Central memory CD4-positive, alpha-beta T cell (primary cell): ENCODE results near the gene IL1RAPL1.

Source experiments
- DNase-seq: peaks from one replicate; pipeline ENCODE4 v3.0.0; 2022

The IL1RAPL1 gene

DNA sequence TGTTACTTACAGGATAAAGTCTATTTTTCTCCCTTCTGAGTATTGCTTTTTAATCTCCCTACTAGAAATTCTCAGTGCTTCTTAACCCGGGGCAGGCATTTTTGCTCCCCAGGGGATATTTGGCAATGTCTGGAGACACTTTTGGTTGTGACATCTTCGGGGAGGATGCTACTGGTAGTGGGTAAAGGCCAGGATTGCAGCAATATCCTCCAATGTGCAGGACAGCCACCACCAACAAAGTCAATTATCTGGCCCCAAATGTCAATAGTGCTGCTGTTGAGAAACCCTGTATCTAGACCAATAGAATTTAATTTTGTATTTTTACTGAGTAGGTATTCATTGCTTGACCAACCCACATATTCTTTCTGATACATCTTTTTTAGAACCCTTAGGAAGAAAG, 958.6 kb downstream of the IL1RAPL1 start:
- DNase-seq: no peak

DNA sequence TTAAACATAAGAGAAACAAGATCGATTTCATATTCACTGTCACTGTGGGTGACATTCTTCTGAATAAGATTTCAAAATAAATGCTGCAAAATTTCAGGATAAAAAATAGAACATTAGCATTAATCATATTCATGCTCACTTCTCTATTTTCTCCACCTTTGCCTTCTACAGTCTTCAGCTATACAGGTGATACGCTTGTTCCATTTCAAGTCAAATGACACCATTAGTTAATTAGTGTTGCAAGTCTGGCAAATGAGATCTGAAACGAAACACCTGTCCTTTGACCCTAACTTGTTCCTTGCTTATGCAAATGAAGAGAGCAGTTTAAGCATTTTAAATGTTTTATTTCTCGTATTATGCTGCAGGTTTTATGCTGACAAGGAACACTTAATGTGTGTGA, 960.6 kb downstream of the IL1RAPL1 start:
- DNase-seq: no peak

- no peak for DNase-seq
These were observed 966.3 kb downstream of the IL1RAPL1 start for GRCh38 chrX:29553542-29553941.

GRCh38 chrX:29555465-29556091, 968.3 kb downstream of the IL1RAPL1 start:
- DNase-seq: no peak

DNA sequence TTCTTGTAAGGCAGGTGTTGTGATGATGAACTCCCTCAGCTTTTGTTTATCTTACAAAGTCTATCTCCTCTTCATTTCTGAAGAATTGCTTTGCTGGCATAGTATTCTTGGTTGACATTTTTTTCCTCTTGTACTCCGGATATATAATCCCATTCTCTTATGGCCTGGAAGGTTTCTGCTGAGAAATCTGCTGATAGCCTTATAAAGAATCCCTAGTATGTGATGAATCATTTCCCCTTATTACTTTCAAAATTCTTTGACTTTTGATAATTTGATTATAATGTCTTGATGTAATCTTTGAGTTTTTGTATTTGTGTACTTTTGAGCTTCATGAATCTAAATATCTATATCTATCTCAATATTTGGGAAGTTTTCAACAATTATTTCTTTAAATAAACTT, 972.8 kb downstream of the IL1RAPL1 start:
- DNase-seq: no peak

DNA sequence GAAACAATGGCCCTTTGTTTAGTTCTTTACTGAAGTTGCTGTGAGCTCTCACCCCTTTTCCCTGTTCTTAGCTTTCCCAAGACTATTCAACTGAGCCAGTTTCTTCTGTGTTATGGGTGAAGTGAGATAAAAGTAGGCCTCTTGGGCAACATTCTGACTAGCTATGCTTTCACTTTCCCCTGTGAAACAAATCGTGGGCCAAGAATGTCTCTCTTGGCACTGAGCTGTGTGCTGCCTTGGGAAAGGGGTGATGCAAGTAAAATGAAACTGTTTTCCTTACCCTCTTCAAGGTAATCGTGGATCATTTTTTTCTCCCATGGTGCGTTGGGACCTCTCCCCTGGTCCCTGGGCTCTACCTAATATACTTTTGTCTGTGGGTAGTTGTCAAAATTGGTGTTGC, 974.2 kb downstream of the IL1RAPL1 start:
- DNase-seq: no peak

DNA sequence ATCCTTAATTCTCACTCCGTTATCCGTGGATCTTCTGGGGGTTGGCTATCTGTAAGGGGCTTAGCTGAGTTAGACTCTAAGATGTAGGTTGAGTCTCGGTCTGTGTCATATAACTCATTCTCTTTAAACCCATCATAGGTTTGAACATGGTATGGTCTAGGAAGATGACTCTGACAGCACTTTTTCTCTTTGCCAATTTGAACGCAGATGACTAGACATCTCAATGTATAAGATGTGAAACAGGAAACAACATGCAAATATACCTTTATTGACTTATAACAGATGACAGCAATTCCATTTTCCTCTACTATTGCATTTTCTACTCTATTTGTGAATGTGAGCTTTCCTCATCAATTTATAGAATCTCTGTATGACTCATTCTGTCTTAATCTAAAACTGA, 993.3 kb downstream of the IL1RAPL1 start:
- DNase-seq: no peak

DNA sequence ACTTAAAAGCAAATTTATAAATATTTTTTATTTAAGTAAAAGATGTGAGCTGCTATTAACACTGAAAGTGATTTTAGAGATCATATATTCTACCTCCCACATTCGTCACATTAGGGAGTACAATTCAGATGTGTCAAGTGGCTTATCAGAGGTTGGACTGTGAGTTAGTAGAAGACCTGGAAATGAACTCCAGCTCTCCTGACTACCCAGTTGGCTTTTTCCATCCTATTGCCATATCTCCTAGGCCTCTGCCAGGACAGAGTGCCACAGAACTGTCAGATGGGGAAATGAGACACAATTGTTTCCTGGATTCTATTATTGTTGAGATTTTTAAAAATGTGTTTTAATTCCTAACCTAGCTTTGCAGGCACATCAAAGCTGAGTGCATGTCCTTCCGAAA, 994.0 kb downstream of the IL1RAPL1 start:
- DNase-seq: no peak

GRCh38 chrX:29587107-29587506, 999.9 kb downstream of the IL1RAPL1 start:
- no peak for DNase-seq

- no peak for DNase-seq
These were observed 1003.7 kb downstream of the IL1RAPL1 start for GRCh38 chrX:29590921-29591320.

DNA sequence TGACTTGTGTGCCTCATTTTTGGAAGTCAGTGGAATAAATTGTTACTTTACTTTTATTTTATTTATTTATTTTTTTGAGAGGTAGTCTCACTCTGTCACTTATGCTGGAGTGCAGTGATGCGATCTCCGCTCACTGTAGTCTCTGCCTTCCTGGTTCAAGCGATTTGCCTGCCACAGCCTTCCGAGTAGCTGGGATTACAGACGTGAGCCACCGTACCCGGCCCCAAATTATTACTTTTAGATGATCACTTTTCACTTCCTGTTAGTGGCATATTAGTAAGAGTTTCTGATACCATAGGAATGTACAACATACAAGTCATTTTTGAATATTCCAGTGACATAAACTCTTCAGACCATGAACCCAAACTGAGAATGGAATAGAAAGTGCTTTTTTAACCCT, 1017.1 kb downstream of the IL1RAPL1 start:
- no peak for DNase-seq

GRCh38 chrX:29617276-29617675, 1030.0 kb downstream of the IL1RAPL1 start:
- no peak for DNase-seq

DNA sequence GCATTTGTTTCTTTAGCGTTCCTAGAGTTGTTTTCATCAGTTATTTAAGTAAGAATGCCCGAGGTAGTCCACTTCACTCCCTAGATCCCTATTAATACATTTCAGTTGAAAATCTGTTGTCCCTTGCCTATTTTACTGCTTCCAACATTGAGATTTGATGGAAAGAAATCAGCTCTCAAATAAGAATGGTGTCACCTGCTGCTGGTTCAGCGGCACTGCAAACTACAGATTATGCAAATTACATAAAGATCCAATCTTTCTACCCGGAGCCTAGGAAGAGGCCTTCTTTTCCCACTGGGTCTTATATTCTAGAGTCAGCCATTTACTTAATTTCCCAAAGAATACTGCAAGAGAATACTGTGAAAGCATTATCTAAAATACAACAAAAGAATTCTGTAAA, 1030.5 kb downstream of the IL1RAPL1 start:
- no peak for DNase-seq

- DNase-seq: no peak
These were observed 1040.6 kb downstream of the IL1RAPL1 start for GRCh38 chrX:29627833-29628232.

DNA sequence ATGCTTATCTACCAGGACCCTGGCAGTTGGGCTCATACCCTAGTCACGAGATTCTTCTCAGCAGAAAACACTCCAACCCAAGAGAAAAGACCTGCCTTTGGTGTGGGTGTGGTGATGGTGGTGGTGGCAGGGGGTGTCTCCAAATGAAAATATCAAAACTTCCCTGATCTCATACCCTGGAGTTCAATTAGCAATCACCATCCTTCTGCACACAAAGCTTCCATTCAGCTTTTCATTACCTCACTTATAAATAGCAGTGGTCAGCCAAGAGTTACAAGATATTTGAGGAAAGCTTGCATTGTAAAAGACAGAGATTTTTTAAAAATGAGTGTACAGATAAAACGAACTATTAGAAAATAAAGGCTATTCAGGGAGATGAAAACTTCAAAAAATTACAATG, 1047.3 kb downstream of the IL1RAPL1 start:
- no peak for DNase-seq

DNA sequence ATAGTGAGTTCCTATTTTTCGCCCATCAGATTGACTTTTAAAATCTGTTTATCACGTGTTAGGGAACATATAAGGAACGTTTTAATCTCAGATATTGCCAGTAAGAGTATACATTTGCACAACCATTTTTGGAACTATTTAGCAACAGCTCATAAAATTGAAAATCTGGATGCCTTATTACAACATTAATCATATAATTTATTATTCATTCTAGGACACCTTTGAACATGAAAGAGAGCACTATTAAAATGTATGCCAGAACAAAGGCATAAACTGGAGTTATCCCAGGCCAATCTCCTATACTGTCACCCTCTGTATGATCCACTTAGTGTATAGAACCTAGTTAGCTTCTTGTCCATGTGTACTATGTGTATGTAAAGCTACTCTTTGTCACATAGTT, 1049.1 kb downstream of the IL1RAPL1 start:
- no peak for DNase-seq

DNA sequence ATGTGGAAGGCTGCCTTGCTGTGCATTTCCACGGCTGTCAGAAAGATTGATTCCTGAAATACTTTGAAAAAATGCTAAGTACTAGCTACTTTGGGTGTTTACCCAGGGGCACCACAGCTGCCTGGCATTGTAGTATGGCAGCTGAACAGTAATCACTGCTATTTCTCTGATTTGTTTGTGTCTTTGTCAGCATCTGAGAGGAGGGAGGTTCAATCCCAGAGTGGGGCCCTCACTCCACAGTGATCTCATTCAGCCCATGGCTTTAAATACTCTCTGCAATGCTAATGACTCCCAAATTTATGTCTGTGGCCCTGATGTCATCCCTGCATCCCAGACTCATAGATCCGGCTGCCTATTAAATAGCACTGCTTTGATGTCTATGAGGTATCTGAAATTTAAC, 1052.9 kb downstream of the IL1RAPL1 start:
- no peak for DNase-seq

- DNase-seq: no peak
These were observed 1054.2 kb downstream of the IL1RAPL1 start for GRCh38 chrX:29641461-29641860.

DNA sequence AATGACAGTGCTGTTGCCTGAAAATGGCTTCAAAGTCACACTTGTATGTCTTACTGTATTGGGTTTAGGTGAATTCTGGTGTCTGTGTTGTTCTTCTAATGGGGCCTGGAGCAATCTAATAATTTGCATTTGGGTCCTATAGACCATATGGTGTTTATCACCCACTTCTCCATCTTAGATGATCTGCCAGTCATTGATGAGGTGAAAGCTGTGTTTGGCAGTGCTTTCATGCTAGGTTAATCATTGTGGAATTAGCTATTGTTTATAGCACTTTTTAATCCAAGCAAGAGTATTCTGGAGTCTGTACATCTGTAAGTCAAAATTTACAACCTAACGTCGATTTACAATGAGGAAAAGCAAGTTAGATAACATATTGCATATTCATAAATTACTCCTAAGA, 1055.9 kb downstream of the IL1RAPL1 start:
- DNase-seq: no peak

DNA sequence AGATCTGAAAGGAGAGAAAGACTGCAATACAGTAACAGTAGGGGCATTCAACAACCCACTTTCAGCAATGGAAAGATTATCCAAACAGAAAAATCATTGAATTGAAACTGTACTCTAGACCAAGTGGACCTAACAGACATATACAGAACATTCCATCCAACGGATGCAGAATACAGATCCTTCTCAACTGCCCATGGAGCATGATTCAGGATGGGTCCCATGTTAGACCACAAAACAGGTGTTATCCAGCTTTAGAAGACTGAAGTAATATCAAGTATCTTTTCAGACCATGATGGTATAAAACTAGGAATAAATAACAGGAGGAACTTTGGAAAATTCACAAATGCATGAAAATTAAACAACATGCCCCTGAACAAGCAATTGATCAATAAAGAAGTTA, 1060.9 kb downstream of the IL1RAPL1 start:
- no peak for DNase-seq

DNA sequence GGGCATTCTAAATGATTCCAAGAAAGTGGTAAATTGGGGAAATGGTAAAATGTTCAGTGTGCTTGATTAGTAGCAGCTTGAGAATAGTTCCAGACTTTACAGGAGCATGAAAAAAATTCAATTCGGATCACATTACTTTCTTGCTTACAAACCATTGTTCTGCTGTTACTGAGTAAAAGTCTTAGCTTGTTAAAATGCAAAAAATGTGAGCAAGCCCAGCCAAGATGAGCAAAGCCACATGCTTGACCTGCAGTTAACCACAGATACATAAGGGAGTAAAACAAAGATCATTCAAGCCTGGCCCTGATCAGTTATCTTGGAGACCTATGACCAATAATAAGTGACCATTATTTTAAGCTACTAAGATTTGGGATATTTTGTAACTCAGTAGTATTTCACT, 1065.2 kb downstream of the IL1RAPL1 start:
- DNase-seq: no peak

DNA sequence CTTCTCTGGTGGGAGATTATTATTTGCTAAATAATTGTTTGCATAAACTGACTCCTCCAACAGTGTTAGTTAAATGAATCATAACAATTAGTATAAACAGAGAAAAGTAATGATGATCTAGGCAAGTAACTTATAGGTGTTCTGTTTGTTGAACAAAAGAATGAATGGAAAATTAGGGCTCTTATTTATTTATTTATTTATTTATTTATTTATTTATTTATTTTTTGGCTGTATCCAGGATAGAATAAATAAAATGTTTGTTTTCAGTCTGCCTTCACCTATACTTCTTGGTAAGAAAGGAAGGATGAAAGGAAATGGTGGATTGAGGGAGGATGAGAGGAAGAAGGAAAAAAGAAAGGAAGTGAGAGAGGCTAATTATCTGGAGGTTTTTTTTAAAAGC, 1066.5 kb downstream of the IL1RAPL1 start:
- no peak for DNase-seq

- DNase-seq: no peak
These were observed 1072.7 kb downstream of the IL1RAPL1 start for GRCh38 chrX:29659911-29660310.

- DNase-seq: no peak
These were observed 1074.0 kb downstream of the IL1RAPL1 start for GRCh38 chrX:29661290-29661689.

- DNase-seq: no peak
These were observed 1074.9 kb downstream of the IL1RAPL1 start for GRCh38 chrX:29662101-29662500.
